Measurements from ENCODE around the gene A4GNT.
"Not testable (repeated sequence)": the region's sequence is repeated elsewhere in the genome, so short reads cannot be mapped to it uniquely, and the experiment has no call there.

The A4GNT gene

DNA sequence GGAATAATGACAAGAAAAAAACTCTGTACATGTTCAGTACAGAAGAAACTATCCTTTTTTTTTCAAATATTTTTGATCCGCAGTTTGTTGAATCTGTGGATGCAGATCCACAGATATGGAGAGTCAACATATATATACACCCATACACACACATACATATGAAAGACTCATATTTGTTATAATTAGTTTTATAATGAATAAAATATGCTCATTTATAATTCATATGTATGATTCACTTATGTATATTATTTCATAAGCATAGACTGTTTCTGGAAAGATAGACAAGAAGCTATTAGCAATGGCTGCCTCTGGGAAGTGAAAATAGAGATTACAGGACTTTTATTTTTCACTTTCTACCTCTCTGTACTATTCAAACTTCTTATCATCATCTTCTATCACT lies 26.6 kb downstream of the A4GNT start:
- H3K27me3 Mint-ChIP-seq (ENCODE audit: low read depth) = peaks cover 9% of the 10 kb centered on the region
- DNase-seq (ENCODE audit: low spot score) = no peak
- no peak overlapping the region for H3K4me3 Mint-ChIP-seq
- no peaks in the 10 kb centered on the region for H3K9me3 Mint-ChIP-seq
- no peaks in the 10 kb centered on the region for H3K4me1 Mint-ChIP-seq (ENCODE audit: low read depth)
- H3K36me3 Mint-ChIP-seq (ENCODE audit: low read depth) = no peaks in the 10 kb centered on the region
- no peak overlapping the region for H3K27ac Mint-ChIP-seq

- no peak overlapping the region for H3K27ac Mint-ChIP-seq
- no peaks in the 10 kb centered on the region for H3K9me3 Mint-ChIP-seq
- no peak for DNase-seq (ENCODE audit: low spot score)
- H3K4me3 Mint-ChIP-seq = no peak overlapping the region
- peaks cover 6% of the 10 kb centered on the region for H3K27me3 Mint-ChIP-seq (ENCODE audit: low read depth)
- H3K36me3 Mint-ChIP-seq (ENCODE audit: low read depth) = no peaks in the 10 kb centered on the region
- H3K4me1 Mint-ChIP-seq (ENCODE audit: low read depth) = no peaks in the 10 kb centered on the region
These were observed 28.7 kb downstream of the A4GNT start for GRCh38 chr3:138103466-138103865.

DNA sequence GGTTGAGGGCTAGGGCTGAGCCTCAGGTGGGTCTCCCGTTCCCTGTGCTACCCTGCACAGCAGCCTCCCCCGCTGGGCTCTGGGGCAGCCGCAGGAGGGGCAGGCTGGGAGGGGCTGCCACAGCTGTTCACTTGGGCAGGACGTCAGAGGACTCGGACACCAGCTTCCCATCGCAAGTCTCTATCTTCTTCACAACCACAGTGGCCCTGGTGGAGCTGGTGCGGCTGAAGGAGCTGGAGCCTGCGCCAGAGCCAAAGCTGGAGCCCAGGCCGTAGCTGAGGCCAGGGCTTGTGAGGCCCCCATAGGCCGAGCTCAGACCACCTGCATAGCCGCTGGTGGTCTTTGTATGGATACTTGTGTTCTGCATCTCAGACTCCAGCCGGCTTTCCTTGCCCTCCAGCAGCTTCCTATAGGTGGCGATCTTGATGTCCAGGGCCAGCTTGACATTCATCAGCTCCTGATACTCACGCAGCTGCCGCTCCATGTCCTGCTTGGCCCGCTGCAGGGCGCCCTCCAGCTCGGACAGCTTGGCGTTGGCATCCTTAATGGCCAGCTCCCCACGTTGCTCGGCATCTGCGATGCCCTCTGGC lies 30.7 kb downstream of the A4GNT start:
- not testable (repeated sequence) for H3K27me3 Mint-ChIP-seq (ENCODE audit: low read depth); H3K36me3 Mint-ChIP-seq (ENCODE audit: low read depth); DNase-seq (ENCODE audit: low spot score); H3K9me3 Mint-ChIP-seq; H3K4me3 Mint-ChIP-seq; H3K4me1 Mint-ChIP-seq (ENCODE audit: low read depth); H3K27ac Mint-ChIP-seq

DNA sequence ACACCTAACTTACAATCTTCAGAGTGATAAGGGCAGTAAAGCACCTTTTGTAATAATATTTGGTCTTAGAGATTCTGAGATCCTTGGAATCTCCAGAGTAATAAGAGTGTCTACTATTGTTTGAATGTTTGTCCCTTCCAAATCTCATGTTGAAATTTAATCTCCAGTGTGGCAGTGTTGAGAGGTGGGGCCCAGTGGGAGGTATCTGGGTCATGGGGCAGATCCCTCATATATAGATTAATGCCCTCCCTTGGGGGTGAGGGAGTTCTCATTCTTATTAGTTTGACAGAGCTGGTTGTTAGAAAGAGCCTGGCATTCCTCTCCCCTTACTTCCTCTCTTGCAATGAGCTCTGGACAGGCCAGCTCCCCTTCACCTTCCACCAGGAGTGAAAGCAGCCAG lies 32.8 kb downstream of the A4GNT start:
- H3K36me3 Mint-ChIP-seq (ENCODE audit: low read depth) = no peaks in the 10 kb centered on the region
- no peak overlapping the region for H3K27ac Mint-ChIP-seq
- DNase-seq (ENCODE audit: low spot score) = no peak
- H3K4me3 Mint-ChIP-seq = no peak overlapping the region
- peaks cover 6% of the 10 kb centered on the region for H3K27me3 Mint-ChIP-seq (ENCODE audit: low read depth)
- H3K4me1 Mint-ChIP-seq (ENCODE audit: low read depth) = no peaks in the 10 kb centered on the region
- H3K9me3 Mint-ChIP-seq = no peaks in the 10 kb centered on the region

DNA sequence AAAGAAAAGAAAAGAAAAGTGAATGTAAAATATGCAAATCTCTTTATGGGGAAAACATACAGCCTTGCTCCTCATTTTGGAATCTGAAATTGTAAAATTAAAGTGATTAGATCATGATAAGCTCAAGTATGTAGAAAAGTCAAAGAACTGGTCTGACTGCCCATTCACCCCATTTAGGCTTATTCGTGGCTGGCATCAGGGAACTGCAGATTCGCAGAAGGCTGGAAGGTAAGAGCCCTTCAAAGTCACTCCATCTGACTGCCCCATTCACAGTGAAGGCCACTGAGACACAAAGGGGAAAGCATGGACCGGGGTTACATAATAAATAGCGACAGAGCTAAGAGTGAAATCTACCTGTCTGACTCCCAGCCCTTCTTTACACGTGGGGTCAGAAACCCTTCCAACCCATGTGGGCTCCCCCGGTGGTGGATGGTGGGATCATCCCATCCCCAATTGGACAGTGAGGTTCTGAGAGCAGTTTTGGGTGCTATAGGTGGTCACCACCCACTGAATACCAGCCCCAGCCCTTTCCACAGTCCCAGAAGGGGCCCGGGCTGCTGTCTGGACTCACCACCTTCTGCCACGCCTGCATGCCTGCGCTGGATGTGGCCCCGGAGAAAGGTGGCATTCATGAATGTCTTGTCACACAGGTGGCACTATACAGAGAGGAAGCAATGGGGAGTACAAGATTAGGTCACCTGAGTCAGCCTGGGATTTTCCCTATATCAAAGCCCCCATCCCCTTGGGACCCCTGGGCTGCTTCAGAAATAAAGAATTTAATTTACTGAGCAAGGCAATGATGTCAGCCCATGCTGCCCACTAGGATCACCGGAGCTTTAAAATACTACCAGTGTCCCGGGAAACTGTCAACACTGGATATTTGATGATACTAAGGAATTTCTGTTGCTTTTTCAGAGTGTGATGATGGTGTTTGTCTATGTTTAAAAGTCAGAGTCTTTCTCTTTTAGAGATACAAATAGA lies 34.7 kb downstream of the A4GNT start:
- Mint-ChIP-seq H3K4me3 (no peak overlapping the region), H3K36me3 (ENCODE audit: low read depth) (no peaks in the 10 kb centered on the region), H3K4me1 (ENCODE audit: low read depth) (no peaks in the 10 kb centered on the region), H3K27me3 (ENCODE audit: low read depth) (peaks cover 13% of the 10 kb centered on the region), H3K9me3 (peaks cover 3% of the 10 kb centered on the region), H3K27ac (no peak overlapping the region)
- DNase-seq (ENCODE audit: low spot score) = no peak

DNA sequence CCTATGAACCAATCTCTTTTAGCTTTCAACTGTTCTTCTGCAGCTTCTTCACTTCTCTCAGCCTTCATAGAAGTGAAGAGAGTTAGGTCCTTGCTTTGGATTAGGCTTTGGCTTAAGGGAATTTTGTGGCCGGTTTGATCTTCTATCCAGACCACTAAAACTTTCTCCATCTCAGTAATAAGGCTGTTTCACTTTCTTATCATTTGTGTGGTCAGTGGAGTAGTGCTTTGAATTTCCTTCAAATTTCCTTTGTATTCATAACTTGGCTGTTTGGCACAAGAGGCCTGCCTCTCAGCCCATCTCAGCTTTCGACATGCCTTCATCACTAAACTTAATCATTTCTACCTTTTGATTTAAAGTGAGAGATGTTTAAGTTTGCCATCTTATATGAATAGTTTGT lies 38.5 kb downstream of the A4GNT start:
- Mint-ChIP-seq H3K9me3 (peaks cover 3% of the 10 kb centered on the region), H3K27ac (no peak overlapping the region), H3K4me1 (ENCODE audit: low read depth) (no peaks in the 10 kb centered on the region), H3K36me3 (ENCODE audit: low read depth) (no peaks in the 10 kb centered on the region), H3K27me3 (ENCODE audit: low read depth) (peaks cover 21% of the 10 kb centered on the region), H3K4me3 (no peak overlapping the region)
- DNase-seq (ENCODE audit: low spot score) = no peak

DNA sequence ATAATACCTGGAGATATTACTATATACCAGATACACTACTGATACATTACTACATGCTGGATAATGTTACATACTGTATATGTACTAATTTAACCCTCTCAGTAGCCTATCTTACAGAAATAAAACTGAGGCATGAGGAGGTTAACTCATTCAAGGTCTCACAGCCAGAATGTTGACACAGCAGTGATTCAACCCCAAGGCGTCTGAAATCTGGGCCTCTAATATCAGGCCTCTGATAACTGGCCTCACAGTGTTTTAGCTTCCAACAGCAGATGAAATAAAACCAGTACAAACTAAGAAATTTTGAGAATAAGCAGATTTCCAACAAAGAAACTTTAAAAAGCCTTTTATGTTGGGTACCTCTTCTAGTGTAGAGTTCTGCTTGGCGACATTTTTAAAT lies 40.2 kb downstream of the A4GNT start:
- Mint-ChIP-seq H3K27me3 (ENCODE audit: low read depth) (peaks cover 35% of the 10 kb centered on the region), H3K27ac (no peak overlapping the region), H3K9me3 (peaks cover 3% of the 10 kb centered on the region), H3K4me1 (ENCODE audit: low read depth) (no peaks in the 10 kb centered on the region), H3K36me3 (ENCODE audit: low read depth) (no peaks in the 10 kb centered on the region), H3K4me3 (no peak overlapping the region)
- DNase-seq (ENCODE audit: low spot score) = no peak

DNA sequence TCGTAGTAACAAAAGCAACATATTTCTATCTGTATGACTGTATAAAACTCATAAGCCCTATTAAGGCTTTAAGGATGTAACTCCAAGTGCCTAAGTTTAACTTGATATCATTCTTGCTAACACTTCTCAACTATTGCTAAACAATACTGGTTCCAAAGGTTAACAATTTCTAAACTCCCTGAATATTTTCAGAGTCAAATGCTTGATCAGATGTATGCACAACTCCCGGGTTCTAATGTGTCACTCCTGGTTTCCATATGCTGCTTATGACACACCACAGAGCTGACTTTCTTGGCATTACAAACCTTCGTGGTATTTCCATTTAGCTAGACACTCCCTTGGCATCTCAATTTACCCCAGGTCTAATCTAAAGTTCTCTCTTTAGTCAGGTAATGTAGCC lies 43.1 kb downstream of the A4GNT start:
- Mint-ChIP-seq H3K27ac (no peak overlapping the region), H3K4me3 (no peak overlapping the region), H3K4me1 (ENCODE audit: low read depth) (peaks cover 3% of the 10 kb centered on the region), H3K9me3 (peaks cover 3% of the 10 kb centered on the region), H3K36me3 (ENCODE audit: low read depth) (no peaks in the 10 kb centered on the region), H3K27me3 (ENCODE audit: low read depth) (peaks cover 35% of the 10 kb centered on the region)
- DNase-seq (ENCODE audit: low spot score) = no peak

GRCh38 chr3:138085745-138086144 lies 46.4 kb downstream of the A4GNT start:
- DNase-seq (ENCODE audit: low spot score); H3K9me3 Mint-ChIP-seq; H3K36me3 Mint-ChIP-seq (ENCODE audit: low read depth); H3K4me3 Mint-ChIP-seq; H3K27ac Mint-ChIP-seq: not testable (repeated sequence)
- peaks cover 27% of the 10 kb centered on the region for H3K4me1 Mint-ChIP-seq (ENCODE audit: low read depth)
- H3K27me3 Mint-ChIP-seq (ENCODE audit: low read depth) = peaks cover 26% of the 10 kb centered on the region

GRCh38 chr3:138084196-138084595 lies 48.0 kb downstream of the A4GNT start:
- H3K4me3 Mint-ChIP-seq = no peak overlapping the region
- peaks cover 24% of the 10 kb centered on the region for H3K27me3 Mint-ChIP-seq (ENCODE audit: low read depth)
- no peak overlapping the region for H3K27ac Mint-ChIP-seq
- no peaks in the 10 kb centered on the region for H3K9me3 Mint-ChIP-seq
- peaks cover 27% of the 10 kb centered on the region for H3K4me1 Mint-ChIP-seq (ENCODE audit: low read depth)
- no peaks in the 10 kb centered on the region for H3K36me3 Mint-ChIP-seq (ENCODE audit: low read depth)
- DNase-seq (ENCODE audit: low spot score) = no peak

GRCh38 chr3:138082992-138083386 lies 49.2 kb downstream of the A4GNT start:
- peak overlapping the region; percentile 61 for H3K4me3 Mint-ChIP-seq
- H3K27me3 Mint-ChIP-seq (ENCODE audit: low read depth) = peaks cover 16% of the 10 kb centered on the region
- no peaks in the 10 kb centered on the region for H3K36me3 Mint-ChIP-seq (ENCODE audit: low read depth)
- no peak for DNase-seq (ENCODE audit: low spot score)
- no peaks in the 10 kb centered on the region for H3K9me3 Mint-ChIP-seq
- H3K4me1 Mint-ChIP-seq (ENCODE audit: low read depth) = peaks cover 27% of the 10 kb centered on the region
- H3K27ac Mint-ChIP-seq = peak overlapping the region; percentile 22

GRCh38 chr3:138082085-138082991 lies 49.9 kb downstream of the A4GNT start:
- no peaks in the 10 kb centered on the region for H3K36me3 Mint-ChIP-seq (ENCODE audit: low read depth)
- peak overlapping the region; percentile 58 for H3K27ac Mint-ChIP-seq
- H3K4me3 Mint-ChIP-seq = peak overlapping the region; percentile 61
- peaks cover 10% of the 10 kb centered on the region for H3K27me3 Mint-ChIP-seq (ENCODE audit: low read depth)
- peaks cover 27% of the 10 kb centered on the region for H3K4me1 Mint-ChIP-seq (ENCODE audit: low read depth)
- peak; percentile 47 for DNase-seq (ENCODE audit: low spot score)
- no peaks in the 10 kb centered on the region for H3K9me3 Mint-ChIP-seq

- H3K27me3 Mint-ChIP-seq (ENCODE audit: low read depth) = peaks cover 6% of the 10 kb centered on the region
- no peak for DNase-seq (ENCODE audit: low spot score)
- H3K9me3 Mint-ChIP-seq = no peaks in the 10 kb centered on the region
- H3K36me3 Mint-ChIP-seq (ENCODE audit: low read depth) = no peaks in the 10 kb centered on the region
- H3K27ac Mint-ChIP-seq = no peak overlapping the region
- peaks cover 27% of the 10 kb centered on the region for H3K4me1 Mint-ChIP-seq (ENCODE audit: low read depth)
- H3K4me3 Mint-ChIP-seq = no peak overlapping the region
These were observed 50.7 kb downstream of the A4GNT start for GRCh38 chr3:138081371-138082084.
